ENCODE measurements around the gene DAPK1.

Gene DAPK1

GRCh38 chr9:87620731-87621322 lies 123.2 kb downstream of the DAPK1 start:
- DNase-seq: no peak

DNA sequence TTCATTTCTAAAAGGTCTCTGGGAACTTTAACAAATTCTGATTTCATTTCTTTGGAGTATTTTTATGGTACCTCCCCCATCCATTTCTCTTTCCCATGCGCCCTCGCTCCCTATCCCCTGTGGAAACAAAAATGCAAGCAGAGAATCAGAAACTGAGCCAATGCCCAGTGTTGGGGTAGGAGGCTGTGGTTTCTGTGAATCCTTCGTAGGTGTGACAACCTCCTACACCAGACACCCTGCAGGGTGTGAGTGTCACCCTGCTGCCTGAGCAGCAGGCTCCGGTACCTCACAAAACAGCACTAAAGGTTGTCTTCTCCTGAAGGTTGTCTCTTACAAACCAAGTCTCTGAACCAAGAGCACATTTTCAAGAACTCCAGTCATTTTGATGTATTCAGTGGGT lies 124.4 kb downstream of the DAPK1 start:
- no peak for DNase-seq

GRCh38 chr9:87622923-87623322 lies 125.3 kb downstream of the DAPK1 start:
- DNase-seq: no peak

DNA sequence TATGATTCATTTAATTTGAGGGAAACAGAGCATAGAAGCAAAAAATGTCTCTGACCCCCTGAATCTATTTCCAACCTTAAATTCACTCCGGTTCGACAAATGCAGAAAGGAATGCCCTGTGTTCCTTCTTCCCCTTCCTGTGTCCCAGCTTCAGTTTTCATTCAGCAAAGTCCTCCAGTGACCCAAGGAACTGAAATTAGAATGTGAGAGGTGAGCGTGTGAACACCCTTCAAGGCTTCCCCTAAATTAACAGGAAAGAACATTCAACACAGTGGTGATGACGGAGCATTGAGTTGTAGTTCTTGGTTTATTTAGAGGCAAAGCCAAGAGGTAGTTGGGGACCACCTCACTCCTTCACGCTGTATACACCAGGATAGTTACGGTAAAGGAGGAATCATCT lies 130.7 kb downstream of the DAPK1 start:
- DNase-seq: no peak

DNA sequence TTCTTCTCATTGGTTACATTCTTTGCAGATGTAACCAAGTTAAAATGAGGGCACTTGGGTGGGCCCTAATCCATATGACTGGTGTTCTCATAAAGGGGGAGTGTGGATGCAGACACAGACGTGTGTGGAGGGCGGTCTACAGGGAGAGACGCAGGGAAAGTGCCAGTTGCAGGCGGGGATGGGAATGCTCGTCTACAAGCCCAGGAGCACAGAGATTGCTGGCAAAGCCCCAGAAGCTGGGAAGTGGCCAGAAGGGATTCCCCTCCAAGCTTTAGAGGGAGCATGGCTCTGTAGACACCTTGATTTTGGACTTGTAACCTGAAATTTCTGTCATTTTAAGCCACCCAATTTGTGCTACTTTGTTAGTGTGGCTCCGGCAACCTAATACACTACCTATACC lies 131.4 kb downstream of the DAPK1 start:
- DNase-seq: no peak

DNA sequence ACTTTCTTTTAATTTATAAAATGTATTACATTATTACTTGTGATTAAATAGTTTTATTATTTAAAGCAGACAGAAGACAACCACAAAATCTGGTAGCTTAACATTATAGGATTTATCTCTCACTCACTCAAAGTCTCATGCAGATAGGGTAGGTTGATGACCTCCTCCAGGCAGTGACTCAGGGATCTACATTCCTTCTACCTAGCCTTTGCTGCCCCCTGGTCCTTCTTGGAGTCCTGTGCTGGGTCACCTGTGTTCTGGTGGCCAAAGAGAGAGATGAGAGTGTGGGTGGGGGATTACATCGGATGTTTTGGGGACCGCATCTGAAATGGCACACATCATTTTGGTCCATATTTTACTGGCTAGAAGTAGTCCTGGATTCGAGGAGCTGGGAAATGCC lies 132.6 kb downstream of the DAPK1 start:
- no peak for DNase-seq

GRCh38 chr9:87630846-87631245 lies 133.2 kb downstream of the DAPK1 start:
- DNase-seq: no peak

- no peak for DNase-seq
Measured at GRCh38 chr9:87635656-87636501, 138.2 kb downstream of the DAPK1 start.

- DNase-seq: no peak
Measured at GRCh38 chr9:87638292-87638691, 140.6 kb downstream of the DAPK1 start.

DNA sequence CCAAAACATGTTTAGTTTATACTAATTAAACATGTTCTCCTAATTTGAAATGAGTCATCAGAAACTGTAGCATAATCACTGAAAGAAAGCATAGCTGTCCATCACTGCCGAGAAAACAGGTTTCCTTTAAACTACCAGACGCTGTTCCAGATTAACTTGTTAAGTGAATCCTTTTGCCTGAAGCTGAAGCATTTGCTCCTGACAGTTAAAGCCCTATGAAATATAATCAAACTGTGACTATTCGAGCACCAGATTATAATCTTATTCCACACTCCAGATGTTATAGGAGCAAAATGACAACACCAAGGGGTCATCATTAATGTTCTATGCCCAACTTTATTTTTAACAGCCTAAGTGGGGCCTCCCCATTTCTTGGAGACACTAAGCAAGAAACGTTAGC lies 142.3 kb downstream of the DAPK1 start:
- no peak for DNase-seq

DNA sequence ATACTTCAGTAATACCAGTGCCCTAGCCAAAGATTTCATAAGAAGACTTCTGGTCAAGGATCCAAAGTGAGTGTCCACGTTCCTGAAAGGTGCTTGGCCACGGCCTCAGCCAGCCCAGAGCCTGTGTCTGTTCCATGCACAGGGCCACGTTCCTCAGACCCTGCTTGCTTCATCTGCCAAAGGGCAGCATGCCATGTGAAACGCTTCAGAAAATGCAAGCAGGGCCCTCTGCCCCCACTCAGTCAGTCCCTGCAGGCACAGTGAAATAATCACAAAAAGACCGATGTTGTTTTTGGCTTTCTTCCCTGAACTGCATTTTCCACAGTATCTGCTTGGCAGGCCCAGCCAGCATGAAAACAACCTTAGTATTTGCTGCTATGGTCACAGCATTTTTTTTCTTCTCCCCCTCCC lies 142.7 kb downstream of the DAPK1 start:
- DNase-seq: no peak

- DNase-seq: no peak
Measured at GRCh38 chr9:87641067-87641466, 143.4 kb downstream of the DAPK1 start.

DNA sequence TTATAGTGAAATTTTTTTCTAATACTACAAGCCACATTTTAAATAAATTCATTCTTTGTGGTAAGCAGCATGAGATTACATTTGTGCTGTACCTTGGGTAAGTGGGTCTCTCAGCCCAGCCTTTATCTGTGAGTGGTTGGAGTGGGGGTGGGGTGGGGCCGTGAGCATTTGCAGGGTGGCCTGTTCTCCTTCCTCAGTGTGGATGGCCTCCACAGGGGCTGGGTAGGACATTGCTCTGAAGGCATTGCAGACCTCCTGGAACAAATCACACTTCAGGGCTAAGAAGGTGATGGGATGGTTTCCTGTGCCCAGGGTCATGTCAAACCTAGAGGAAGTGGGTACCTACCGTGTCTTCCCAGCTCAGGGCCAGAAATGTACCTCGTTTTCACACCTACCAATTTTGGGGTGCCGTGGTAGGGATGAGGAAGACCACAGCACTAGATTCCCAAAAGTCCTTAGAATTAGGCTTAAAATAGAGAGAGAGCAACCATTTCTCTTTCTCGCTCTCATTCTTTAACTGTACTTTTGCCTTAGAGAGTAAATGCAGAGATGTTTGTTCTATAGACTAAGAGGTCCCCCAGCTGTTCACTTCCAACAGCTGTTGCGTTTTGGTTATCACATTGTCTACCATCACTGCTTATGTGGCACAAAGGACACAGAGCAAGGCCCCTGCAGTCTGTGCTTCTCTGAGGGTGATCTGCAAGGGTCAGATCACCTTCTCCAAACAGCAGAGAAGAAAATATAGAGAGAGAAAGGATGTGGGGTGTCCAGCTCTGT lies 144.9 kb downstream of the DAPK1 start:
- no peak for DNase-seq

GRCh38 chr9:87643107-87643650 lies 145.5 kb downstream of the DAPK1 start:
- no peak for DNase-seq

GRCh38 chr9:87643778-87644570 lies 146.3 kb downstream of the DAPK1 start:
- no peak for DNase-seq

GRCh38 chr9:87644659-87645058 lies 147.0 kb downstream of the DAPK1 start:
- DNase-seq: no peak

DNA sequence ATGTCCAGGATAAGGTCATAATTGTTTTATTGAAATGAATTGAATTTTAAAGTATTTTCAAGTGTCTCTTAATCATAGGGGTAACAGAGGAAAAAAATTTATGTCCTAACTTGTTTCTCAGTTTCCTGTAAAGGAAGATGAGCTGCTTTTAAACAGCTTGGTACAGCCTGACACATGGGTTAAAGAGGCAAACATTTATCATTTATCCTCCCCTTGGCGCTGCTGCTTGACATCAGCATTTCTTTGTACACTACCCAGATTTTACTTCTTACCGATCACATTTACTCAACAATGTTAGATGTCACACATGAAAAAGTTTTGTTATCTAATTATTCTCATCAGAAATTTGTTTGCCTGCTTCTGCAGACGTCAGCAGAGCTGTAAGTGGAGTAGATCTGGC lies 148.9 kb downstream of the DAPK1 start:
- DNase-seq: no peak

DNA sequence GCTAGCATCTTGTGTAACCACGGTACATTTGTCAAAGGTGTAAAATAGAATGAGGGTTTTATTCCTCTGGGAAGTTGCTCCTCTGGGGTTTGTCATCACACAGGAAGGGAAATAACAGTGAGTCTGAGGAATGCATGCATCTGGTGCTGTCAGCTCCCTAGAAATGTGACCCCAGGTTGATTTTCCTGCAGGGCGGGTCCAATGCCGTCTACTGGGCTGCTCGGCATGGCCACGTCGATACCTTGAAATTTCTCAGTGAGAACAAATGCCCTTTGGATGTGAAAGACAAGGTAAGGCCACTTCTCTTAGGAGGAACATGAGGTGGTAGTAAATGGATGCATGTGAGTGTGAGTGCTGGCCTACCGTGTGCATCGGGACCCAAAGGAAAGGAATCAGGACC lies 149.4 kb downstream of the DAPK1 start:
- DNase-seq: no peak

- no peak for DNase-seq
Measured at GRCh38 chr9:87648606-87649005, 150.9 kb downstream of the DAPK1 start.

GRCh38 chr9:87650611-87651295 lies 153.1 kb downstream of the DAPK1 start:
- DNase-seq: no peak

DNA sequence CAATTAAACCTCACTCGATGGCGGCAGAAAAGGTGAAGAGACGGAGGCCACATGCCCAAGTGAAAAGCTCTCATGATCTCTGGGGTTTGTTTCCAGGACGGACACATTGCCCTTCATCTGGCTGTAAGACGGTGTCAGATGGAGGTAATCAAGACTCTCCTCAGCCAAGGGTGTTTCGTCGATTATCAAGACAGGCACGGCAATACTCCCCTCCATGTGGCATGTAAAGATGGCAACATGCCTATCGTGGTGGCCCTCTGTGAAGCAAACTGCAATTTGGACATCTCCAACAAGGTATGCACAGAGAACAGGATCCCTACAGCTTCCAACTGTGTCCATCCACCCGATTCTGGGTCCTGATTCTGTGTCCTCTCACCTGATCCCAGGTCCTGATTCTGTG lies 153.8 kb downstream of the DAPK1 start:
- no peak for DNase-seq

GRCh38 chr9:87653941-87654340 lies 156.3 kb downstream of the DAPK1 start:
- DNase-seq: no peak
